Activated CD8-positive, alpha-beta memory T cell treated with anti-CD3 and anti-CD28 coated beads for 36 hours (primary cell): Measurements from ENCODE around the gene CTAGE1. TPM values are rescaled to one million over a fixed set of nuclear protein-coding genes. Genes with fewer than 3 reads are reported as not detected.

ENCODE experiments used
- CTCF ChIA-PET: fragments of 350-600 bp; sonication (Branson Sonifier 250); formaldehyde crosslinking; loops from one replicate; lab custom pipeline; 2021; ENCODE audit warnings: antibody characterized with exemption; lab: Charles Lee
- POLR2A ChIA-PET: fragments of 350-600 bp; sonication (Branson Sonifier 250); formaldehyde crosslinking; loops from one replicate; lab custom pipeline; 2021; ENCODE audit warnings: antibody characterized with exemption; lab: Charles Lee
- total RNA-seq, 2 experiments: library from RNA; stranded (reverse); gene quantifications; one replicate each; pipeline ENCODE4 v1.2.3, GENCODE V29; 2021

CTAGE1 gene
- total RNA-seq, 2 experiments from 2014 or later: not detected

GRCh38 chr18:22446325-22446724, 28.6 kb upstream of the CTAGE1 start:
- CTCF ChIA-PET: no interaction called here
- POLR2A ChIA-PET: no interaction called here

- ChIA-PET CTCF (no interaction called here), POLR2A (no interaction called here)
Observed at GRCh38 chr18:22441638-22442037, 23.9 kb upstream of the CTAGE1 start.

- POLR2A ChIA-PET: no interaction called here
- CTCF ChIA-PET: no interaction called here
Observed at GRCh38 chr18:22439447-22439846, 21.7 kb upstream of the CTAGE1 start.

GRCh38 chr18:22436136-22436535, 18.4 kb upstream of the CTAGE1 start:
- CTCF ChIA-PET: no interaction called here
- POLR2A ChIA-PET: no interaction called here

- POLR2A ChIA-PET: no interaction called here
- CTCF ChIA-PET: no interaction called here
Observed at GRCh38 chr18:22434973-22435608, 17.4 kb upstream of the CTAGE1 start.

GRCh38 chr18:22433956-22434355, 16.2 kb upstream of the CTAGE1 start:
- POLR2A ChIA-PET: no interaction called here
- CTCF ChIA-PET: no interaction called here

GRCh38 chr18:22432657-22433137, 15.0 kb upstream of the CTAGE1 start:
- CTCF ChIA-PET: no interaction called here
- POLR2A ChIA-PET: no interaction called here

GRCh38 chr18:22429564-22429963, 11.8 kb upstream of the CTAGE1 start:
- CTCF ChIA-PET: no interaction called here
- POLR2A ChIA-PET: no interaction called here

GRCh38 chr18:22428672-22429071, 11.0 kb upstream of the CTAGE1 start:
- POLR2A ChIA-PET: no interaction called here
- CTCF ChIA-PET: no interaction called here

- POLR2A ChIA-PET: no interaction called here
- CTCF ChIA-PET: no interaction called here
Observed at GRCh38 chr18:22427822-22428549, 10.3 kb upstream of the CTAGE1 start.

- POLR2A ChIA-PET: no interaction called here
- CTCF ChIA-PET: no interaction called here
Observed at GRCh38 chr18:22424565-22424963, 6.8 kb upstream of the CTAGE1 start.

- ChIA-PET CTCF (no interaction called here), POLR2A (no interaction called here)
Observed at GRCh38 chr18:22423878-22424564, 6.3 kb upstream of the CTAGE1 start.

GRCh38 chr18:22422909-22423548, 5.3 kb upstream of the CTAGE1 start:
- ChIA-PET POLR2A (no interaction called here), CTCF (no interaction called here)

GRCh38 chr18:22420652-22421051, 2.9 kb upstream of the CTAGE1 start:
- CTCF ChIA-PET: no interaction called here
- POLR2A ChIA-PET: no interaction called here

GRCh38 chr18:22412176-22412911, 5.4 kb downstream of the CTAGE1 start:
- ChIA-PET CTCF (no interaction called here), POLR2A (no interaction called here)

- ChIA-PET CTCF (no interaction called here), POLR2A (no interaction called here)
Observed at GRCh38 chr18:22411446-22411845, 6.3 kb downstream of the CTAGE1 start.

GRCh38 chr18:22410126-22410525, 7.6 kb downstream of the CTAGE1 start:
- POLR2A ChIA-PET: no interaction called here
- CTCF ChIA-PET: interaction anchor here (0.7 kb wide), 1 partner anchor 295 kb away, joined by 3 read pairs; no protein-coding TSS in a partner anchor

- CTCF ChIA-PET: interaction anchor here (0.7 kb wide), 1 partner anchor 294 kb away, joined by 3 read pairs; no protein-coding TSS in a partner anchor
Observed at GRCh38 chr18:22409445-22409844, 8.3 kb downstream of the CTAGE1 start.

GRCh38 chr18:22408059-22408458, 9.7 kb downstream of the CTAGE1 start:
- CTCF ChIA-PET: no interaction called here
- POLR2A ChIA-PET: no interaction called here

More at GRCh38 chr18:22409445-22409844, 8.3 kb downstream of the CTAGE1 start:
- POLR2A ChIA-PET: no interaction called here
